Keratinocyte (primary cell): Measurements from ENCODE around the gene SFMBT2. TPM values are rescaled to one million over a fixed set of nuclear protein-coding genes. Genes with fewer than 3 reads are reported as not detected.
"Not testable (repeated sequence)": the region's sequence is repeated elsewhere in the genome, so short reads cannot be mapped to it uniquely, and the experiment has no call there.

Experiments used
- DNase-seq: peaks from one replicate; pipeline ENCODE4 v3.0.0-alpha.2; 2011; ENCODE audit warnings: low read depth, missing footprints, low spot score
- FAIRE-seq: peaks from 2 replicates; lab custom pipeline; 2011; peaks lifted over from hg19 to GRCh38; lab: Jason Lieb, UNC
- H2AFZ ChIP-seq: 2 replicates; pipeline ENCODE4 v1.6.0; 2012; ENCODE audit warnings: low read length, control low read depth, inconsistent platforms; ENCODE audit not compliant: control insufficient read depth
- H3K27ac ChIP-seq: 2 replicates; pipeline ENCODE4 v1.5.1; 2011; ENCODE audit warnings: low read length; ENCODE audit not compliant: control insufficient read depth, insufficient read depth
- H3K27me3 ChIP-seq: 3 replicates; pipeline ENCODE4 v1.6.0; 2011; ENCODE audit warnings: low read length; ENCODE audit not compliant: control insufficient read depth, insufficient read depth; ENCODE audit errors: extremely low read depth
- H3K36me3 ChIP-seq, 2 experiments: 2 replicates in 1 of 2; 3 replicates in 1 of 2; pipeline ENCODE4 v1.5.1; 2011; ENCODE audit warnings: low read length in 2 of 2, mild to moderate bottlenecking in 1 of 2; ENCODE audit not compliant: control insufficient read depth in 2 of 2, insufficient read depth in 2 of 2; ENCODE audit errors: extremely low read depth in 1 of 2
- H3K4me1 ChIP-seq: 3 replicates; pipeline ENCODE4 v1.5.1; 2011; ENCODE audit warnings: low read length; ENCODE audit not compliant: control insufficient read depth, insufficient read depth; ENCODE audit errors: extremely low read depth
- H3K4me2 ChIP-seq: 3 replicates; pipeline ENCODE4 v1.6.0; 2011; ENCODE audit warnings: low read depth, low read length; ENCODE audit not compliant: control insufficient read depth, insufficient read depth; ENCODE audit errors: extremely low read depth
- H3K4me3 ChIP-seq, 3 experiments: fragments of 200-600 bp in 1 of 3; sonication (generic) in 1 of 3; 2 replicates in 2 of 3; 3 replicates in 1 of 3; pipeline ENCODE4 v1.5.1; 2011 to 2016; ENCODE audit warnings: low read length in 3 of 3, mild to moderate bottlenecking in 3 of 3, control low read depth in 2 of 3, inconsistent platforms in 1 of 3, low read depth in 1 of 3, mixed read lengths in 1 of 3, mixed run types in 1 of 3, moderate library complexity in 1 of 3; ENCODE audit not compliant: control insufficient read depth in 2 of 3, insufficient read depth in 2 of 3; ENCODE audit errors: extremely low read depth in 1 of 3
- H3K79me2 ChIP-seq: 2 replicates; pipeline ENCODE4 v1.6.0; 2012; ENCODE audit warnings: low read length; ENCODE audit not compliant: control insufficient read depth, insufficient read depth
- H3K9ac ChIP-seq: 3 replicates; pipeline ENCODE4 v1.6.0; 2011; ENCODE audit warnings: low read length; ENCODE audit not compliant: control insufficient read depth, insufficient read depth; ENCODE audit errors: extremely low read depth
- H3K9me1 ChIP-seq: 3 replicates; pipeline ENCODE4 v1.6.0; 2011; ENCODE audit warnings: low read length; ENCODE audit not compliant: control insufficient read depth, insufficient read depth; ENCODE audit errors: extremely low read depth
- H3K9me3 ChIP-seq: 2 replicates; pipeline ENCODE4 v1.5.1; 2012; ENCODE audit warnings: low read depth, low read length; ENCODE audit not compliant: control insufficient read depth
- H4K20me1 ChIP-seq: 3 replicates; pipeline ENCODE4 v1.6.0; 2011; ENCODE audit warnings: low read length; ENCODE audit not compliant: control insufficient read depth, insufficient read depth; ENCODE audit errors: extremely low read depth
- CTCF ChIP-seq, 3 experiments: IDR thresholded peaks in 1 of 3; conservative IDR thresholded peaks in 1 of 3; optimal IDR thresholded peaks in 1 of 3; 2 replicates in 2 of 3; 3 replicates in 1 of 3; pipeline versions ENCODE3 to v1.5.1; 2011; ENCODE audit warnings: low read length in 3 of 3, mild to moderate bottlenecking in 3 of 3, moderate library complexity in 2 of 3, control low read depth in 1 of 3, inconsistent platforms in 1 of 3; ENCODE audit not compliant: insufficient read depth in 2 of 3; ENCODE audit errors: extremely low read depth in 1 of 3
- EZH2 ChIP-seq: IDR thresholded peaks from one replicate; pipeline ENCODE4 v1.6.1; 2012; ENCODE audit warnings: inconsistent platforms, mild to moderate bottlenecking, low read length, moderate library complexity
- dilution Hi-C: fragments of 300-500 bp; cut with MboI; formaldehyde crosslinking; loops from one replicate; pipeline ENCODE4 v1.7.0; 2020; ENCODE audit warnings: low sequenced_read_pairs; ENCODE audit not compliant: extremely low pct_ligation_motif_present
- polyA plus RNA-seq, 5 experiments: library from polyadenylated mRNA; depleted of rRNA in 3 of 5; stranded (reverse) in 3 of 5; stranded (forward) in 1 of 5; unstranded in 1 of 5; fragments of >200 nt; gene quantifications; 1 replicate in 1 of 5; 2 replicates in 3 of 5; 3 replicates in 1 of 5; pipeline versions ENCODE4 v1.2.1 to v1.2.3, GENCODE V29; 2011 to 2012; ENCODE audit warnings: missing spikeins in 2 of 5, low read depth in 1 of 5, low replicate concordance in 1 of 5

Gene SFMBT2
- polyA plus RNA-seq, 1 donor (not counting 4 experiments of a cell fraction or from before 2014, with no cell fraction given) = 0.71 TPM

DNA sequence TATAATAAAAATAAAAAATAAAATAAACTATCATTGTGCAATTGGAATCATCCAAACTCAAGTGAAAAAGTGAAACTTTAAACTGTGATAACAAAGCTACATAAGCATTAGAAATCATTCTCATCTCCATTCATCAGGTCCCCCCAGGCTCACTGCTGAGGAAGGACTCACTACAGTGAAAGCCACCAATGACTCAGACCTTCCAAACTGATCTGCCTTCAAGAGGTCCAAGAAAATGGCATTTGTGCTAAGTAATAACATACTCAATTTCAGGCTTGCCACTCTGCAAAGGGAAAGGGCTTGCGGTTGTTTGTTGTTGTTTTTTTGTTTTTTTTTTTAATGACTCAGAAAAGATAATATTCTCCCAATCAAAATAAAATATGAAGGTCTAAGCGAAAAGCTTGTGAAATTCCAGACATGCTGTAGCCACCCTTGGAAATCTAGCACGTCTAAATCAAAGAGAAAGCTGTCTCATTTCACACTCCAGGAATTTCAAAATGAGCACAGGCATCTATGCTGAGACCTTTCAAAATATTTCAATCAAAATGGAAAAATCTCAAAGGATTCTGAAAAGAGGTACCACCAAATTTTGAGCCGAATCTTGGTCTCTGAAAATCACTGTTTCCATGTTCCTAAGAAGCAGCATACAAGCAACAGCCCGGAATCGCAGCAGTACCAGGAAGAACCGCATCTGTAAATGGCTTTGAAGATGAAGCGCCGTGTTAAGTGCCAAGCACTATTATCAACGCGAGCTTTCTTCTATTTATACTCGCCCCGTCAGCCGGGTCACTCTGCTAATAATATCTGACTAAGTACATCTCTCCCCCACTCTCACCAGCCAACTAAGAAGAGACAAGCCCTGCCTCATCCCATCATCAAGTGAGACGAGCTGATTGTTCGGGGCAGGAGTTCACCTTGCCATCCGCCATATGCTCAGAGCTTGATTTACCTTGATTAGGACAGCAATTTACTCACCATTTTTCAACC, 13.5 kb downstream of the SFMBT2 start:
- Histone ChIP-seq H3K4me3 (no peak overlapping the region), H3K9me3 (no peaks in the 10 kb centered on the region), H3K4me1 (no peaks in the 10 kb centered on the region), H2AFZ (no peak overlapping the region), H3K79me2 (no peaks in the 10 kb centered on the region), H3K9ac (no peak overlapping the region), H3K27ac (no peak overlapping the region), H3K9me1 (no peaks in the 10 kb centered on the region), H3K36me3 (no peaks in the 10 kb centered on the region), H3K27me3 (no peaks in the 10 kb centered on the region), H3K4me2 (no peak overlapping the region), H4K20me1 (no peaks in the 10 kb centered on the region)
- DNase-seq (no peak), FAIRE-seq (no peak)
- no peak for TF ChIP-seq EZH2
- no peak for TF ChIP-seq CTCF (optimal IDR thresholded peaks at IDR 0.05 in 1 of 3, IDR thresholded peaks at IDR 0.05 in 1 of 3, conservative IDR thresholded peaks at IDR 0.05 in 1 of 3; ENCODE audit: extremely low read depth in 1 of 3, insufficient read depth in 2 of 3, low read length in 3 of 3)
- dilution Hi-C loops = no loop called here

- H3K36me3 ChIP-seq, H3K9me1 ChIP-seq, FAIRE-seq, H3K9me3 ChIP-seq, H3K4me3 ChIP-seq, dilution Hi-C loops, H3K27ac ChIP-seq, H3K4me1 ChIP-seq, H2AFZ ChIP-seq, H4K20me1 ChIP-seq, H3K79me2 ChIP-seq, DNase-seq, H3K4me2 ChIP-seq, H3K9ac ChIP-seq, H3K27me3 ChIP-seq: not testable (repeated sequence)
These were observed 18.5 kb downstream of the SFMBT2 start for GRCh38 chr10:7392301-7392700.
